HEK293 (cell line): ENCODE results near the gene FMN1.

Experiments
- CTCF ChIA-PET: fragments of 350-600 bp; formaldehyde crosslinking; extraction: SDS; loops from one replicate; lab custom pipeline; 2021; ENCODE audit warnings: antibody characterized with exemption; lab: Yijun Ruan, JAX
- POLR2A ChIA-PET: fragments of 300-600 bp; formaldehyde crosslinking; extraction: SDS; loops from one replicate; lab custom pipeline; 2020; ENCODE audit warnings: antibody characterized with exemption, inconsistent platforms; lab: Yijun Ruan, JAX
- H3K27ac ChIP-seq: fragments of 200-500 bp; sonication (Bioruptor generic); 2 replicates; pipeline ENCODE4 v1.5.1; 2014; ENCODE audit warnings: low read depth, low read length, control low read depth, inconsistent platforms; ENCODE audit errors: extremely low read depth
- H3K36me3 ChIP-seq, 2 experiments: fragments of 200-500 bp in 1 of 2; sonication (Bioruptor generic) in 1 of 2; 1 replicate in 1 of 2; 2 replicates in 1 of 2; pipeline ENCODE4 v1.5.1; 2014 to 2017; ENCODE audit warnings: inconsistent platforms in 2 of 2, low read length in 2 of 2; ENCODE audit not compliant: control insufficient read depth in 2 of 2, insufficient read depth in 1 of 2
- H3K4me1 ChIP-seq: fragments of 200-500 bp; sonication (Bioruptor generic); 2 replicates; pipeline ENCODE4 v1.5.1; 2014; ENCODE audit warnings: mild to moderate bottlenecking, low read length, inconsistent platforms; ENCODE audit not compliant: control insufficient read depth, insufficient read depth
- H3K4me3 ChIP-seq: 2 replicates; pipeline ENCODE4 v1.5.1; 2011; ENCODE audit warnings: low read depth, mild to moderate bottlenecking, control low read depth, low read length, moderate library complexity
- H3K9me3 ChIP-seq: fragments of 200-500 bp; sonication (Bioruptor generic); 2 replicates; pipeline ENCODE4 v1.5.1; 2014; ENCODE audit warnings: low read depth, low read length, inconsistent platforms; ENCODE audit not compliant: control insufficient read depth, insufficient read depth
- CTCF ChIP-seq: fragments of 450-650 bp; formaldehyde crosslinking; IDR thresholded peaks from 2 replicates; pipeline ENCODE4 v1.5.1; 2016; ENCODE audit warnings: missing biosample characterization, missing genetic modification characterization
- MYNN ChIP-seq: fragments of 450-650 bp; formaldehyde crosslinking; IDR thresholded peaks from 2 replicates; pipeline ENCODE4 v1.5.1; 2016; ENCODE audit warnings: missing biosample characterization, missing genetic modification characterization, borderline replicate concordance
- PRDM4 ChIP-seq: fragments of 450-650 bp; formaldehyde crosslinking; IDR thresholded peaks from 2 replicates; pipeline ENCODE4 v1.5.1; 2017; ENCODE audit warnings: missing biosample characterization, missing genetic modification characterization
- SETDB1 ChIP-seq: IDR thresholded peaks from one replicate; pipeline ENCODE4 v1.6.1; 2017; ENCODE audit warnings: mild to moderate bottlenecking, low read length, moderate library complexity, mixed read lengths; ENCODE audit not compliant: insufficient read length
- SP7 ChIP-seq: fragments of 450-650 bp; formaldehyde crosslinking; IDR thresholded peaks from 2 replicates; pipeline ENCODE4 v1.5.1; 2016; ENCODE audit warnings: missing biosample characterization, missing genetic modification characterization
- ZBTB21 ChIP-seq: fragments of 450-650 bp; formaldehyde crosslinking; IDR thresholded peaks from 2 replicates; pipeline ENCODE4 v1.5.1; 2017; ENCODE audit warnings: missing biosample characterization, missing genetic modification characterization
- ZIC2 ChIP-seq: fragments of 450-650 bp; formaldehyde crosslinking; IDR thresholded peaks from 2 replicates; pipeline ENCODE4 v1.5.1; 2016; ENCODE audit warnings: missing biosample characterization, missing genetic modification characterization
- ZNF112 ChIP-seq: fragments of 450-650 bp; formaldehyde crosslinking; IDR thresholded peaks from 2 replicates; pipeline ENCODE4 v1.5.0; 2017; ENCODE audit warnings: missing biosample characterization, missing genetic modification characterization
- ZNF148 ChIP-seq: fragments of 450-650 bp; formaldehyde crosslinking; IDR thresholded peaks from 2 replicates; pipeline ENCODE4 v1.5.0; 2017; ENCODE audit warnings: missing biosample characterization, missing genetic modification characterization, borderline replicate concordance
- ZNF214 ChIP-seq: fragments of 450-650 bp; formaldehyde crosslinking; IDR thresholded peaks from 2 replicates; pipeline ENCODE4 v1.5.1; 2017; ENCODE audit warnings: missing biosample characterization, mild to moderate bottlenecking, missing genetic modification characterization, borderline replicate concordance
- ZNF311 ChIP-seq: fragments of 450-650 bp; formaldehyde crosslinking; IDR thresholded peaks from 2 replicates; pipeline ENCODE4 v1.5.1; 2017; ENCODE audit warnings: missing biosample characterization, missing genetic modification characterization, borderline replicate concordance
- ZNF335 ChIP-seq: fragments of 450-650 bp; formaldehyde crosslinking; conservative IDR thresholded peaks from 2 replicates; pipeline ENCODE4 v1.5.1; 2016; ENCODE audit warnings: missing biosample characterization, missing genetic modification characterization
- ZNF366 ChIP-seq: fragments of 450-650 bp; formaldehyde crosslinking; conservative IDR thresholded peaks from 2 replicates; pipeline ENCODE4 v1.5.1; 2016; ENCODE audit warnings: missing biosample characterization, missing genetic modification characterization
- ZNF394 ChIP-seq: fragments of 450-650 bp; formaldehyde crosslinking; IDR thresholded peaks from 2 replicates; pipeline ENCODE4 v1.5.1; 2016; ENCODE audit warnings: missing biosample characterization, missing genetic modification characterization, mild to moderate bottlenecking, moderate library complexity, borderline replicate concordance
- ZNF423 ChIP-seq: fragments of 450-650 bp; formaldehyde crosslinking; IDR thresholded peaks from 2 replicates; pipeline ENCODE4 v1.5.1; 2016; ENCODE audit warnings: missing biosample characterization, missing genetic modification characterization
- ZNF510 ChIP-seq: fragments of 450-650 bp; formaldehyde crosslinking; IDR thresholded peaks from 2 replicates; pipeline ENCODE4 v1.5.1; 2018; ENCODE audit warnings: mild to moderate bottlenecking, missing genetic modification characterization, missing biosample characterization; ENCODE audit not compliant: insufficient replicate concordance
- ZNF560 ChIP-seq: fragments of 450-650 bp; formaldehyde crosslinking; IDR thresholded peaks from 2 replicates; pipeline ENCODE4 v1.5.1; 2017; ENCODE audit warnings: missing biosample characterization, missing genetic modification characterization, borderline replicate concordance
- ZNF645 ChIP-seq: fragments of 450-650 bp; formaldehyde crosslinking; IDR thresholded peaks from 2 replicates; pipeline ENCODE4; 2016; ENCODE audit warnings: missing biosample characterization, missing genetic modification characterization
- ZNF654 ChIP-seq: fragments of 450-650 bp; formaldehyde crosslinking; IDR thresholded peaks from 2 replicates; pipeline ENCODE4 v1.5.1; 2016; ENCODE audit warnings: low read depth, missing biosample characterization, missing genetic modification characterization
- ZNF791 ChIP-seq: fragments of 450-650 bp; formaldehyde crosslinking; IDR thresholded peaks from 2 replicates; pipeline ENCODE4 v1.5.1; 2016; ENCODE audit warnings: missing biosample characterization, missing genetic modification characterization
- ZSCAN23 ChIP-seq: fragments of 450-650 bp; formaldehyde crosslinking; IDR thresholded peaks from 2 replicates; pipeline ENCODE4 v1.5.1; 2016; ENCODE audit warnings: missing biosample characterization, missing genetic modification characterization

FMN1 gene

GRCh38 chr15:33242669-33243191 lies 48.2 kb upstream of the FMN1 start:
- POLR2A ChIA-PET: no interaction called here
- H3K9me3 ChIP-seq: no peaks in the 10 kb centered on the region
- peaks cover 6% of the 10 kb centered on the region; the same call in 1 of the 2 replicates for H3K4me1 ChIP-seq
- CTCF ChIA-PET: interaction anchor here (0.6 to 1.1 kb wide), 4 partner anchors 36 to 458 kb away, joined by 3 to 5 read pairs (median 4); no protein-coding TSS in a partner anchor
- H3K27ac ChIP-seq: no peak overlapping the region
- TF ChIP-seq ZSCAN23 (tag by site-specific recombination) (no peak), ZBTB21 (tag by site-specific recombination) (no peak), ZNF654 (tag by site-specific recombination) (peak; percentile 42), ZNF112 (no peak), ZNF148 (no peak), SP7 (tag by site-specific recombination) (no peak), CTCF (tag by site-specific recombination) (peak; percentile 25; the same call in 1 of the 2 replicates), ZNF311 (tag by site-specific recombination) (no peak), PRDM4 (tag by site-specific recombination) (no peak), ZIC2 (tag by site-specific recombination) (no peak), ZNF791 (tag by site-specific recombination) (no peak), MYNN (tag by site-specific recombination) (no peak), ZNF645 (tag by site-specific recombination) (no peak), ZNF423 (tag by site-specific recombination) (no peak), ZNF510 (tag by site-specific recombination) (no peak), ZNF214 (tag by site-specific recombination) (no peak)
- no peak overlapping the region for H3K4me3 ChIP-seq
- H3K36me3 ChIP-seq: no peaks in the 10 kb centered on the region

- ChIA-PET CTCF (interaction anchor here (0.6 to 0.7 kb wide), 3 partner anchors 9 to 201 kb away, joined by 3 read pairs; no protein-coding TSS in a partner anchor), POLR2A (no interaction called here)
Observed at GRCh38 chr15:33242165-33242564, 47.7 kb upstream of the FMN1 start.

More at GRCh38 chr15:33242165-33242564, 47.7 kb upstream of the FMN1 start:
- no peaks in the 10 kb centered on the region for H3K9me3 ChIP-seq
- TF ChIP-seq ZNF394 (tag by site-specific recombination) (no peak), ZNF510 (tag by site-specific recombination) (no peak), ZNF560 (tag by site-specific recombination) (no peak), SETDB1 (no peak), ZNF366 (tag by site-specific recombination) (0 out of 2 replicates have a peak, but pooled peaks have one; percentile 11), ZNF335 (peak; percentile 35; the same call in 1 of the 2 replicates)
- H3K4me1 ChIP-seq: peaks cover 6% of the 10 kb centered on the region; the same call in 1 of the 2 replicates
- no peak overlapping the region for H3K27ac ChIP-seq
- no peaks in the 10 kb centered on the region for H3K36me3 ChIP-seq
- H3K4me3 ChIP-seq: no peak overlapping the region
